H9 (cell line): ENCODE measurements around the gene ERC2. TPM values are rescaled to one million over a fixed set of nuclear protein-coding genes. Genes with fewer than 3 reads are reported as not detected.

Experiments used
- DNase-seq: peaks from one replicate; pipeline ENCODE4 v3.0.0-alpha.2; 2017
- H2AFZ ChIP-seq: one replicate; pipeline ENCODE4 v1.6.1; 2013; ENCODE audit warnings: mild to moderate bottlenecking, low read length, control low read depth, moderate library complexity
- H2AK5ac ChIP-seq: 2 replicates; pipeline ENCODE4 v1.6.1; 2013; ENCODE audit warnings: low read length, control low read depth, mixed read lengths; ENCODE audit not compliant: insufficient read length
- H2BK120ac ChIP-seq: one replicate; pipeline ENCODE4 v1.6.1; 2013; ENCODE audit warnings: low read depth, mild to moderate bottlenecking, low read length, control low read depth, inconsistent platforms; ENCODE audit not compliant: poor library complexity, severe bottlenecking
- H2BK12ac ChIP-seq: 2 replicates; pipeline ENCODE4 v1.6.1; 2013; ENCODE audit warnings: low read length, control low read depth, mixed read lengths, low read depth; ENCODE audit not compliant: insufficient read length
- H2BK15ac ChIP-seq: 2 replicates; pipeline ENCODE4 v1.6.1; 2013; ENCODE audit warnings: low read depth, low read length, control low read depth
- H2BK20ac ChIP-seq: one replicate; pipeline ENCODE4 v1.6.1; 2013; ENCODE audit warnings: low read depth, mild to moderate bottlenecking, low read length, control low read depth, inconsistent platforms; ENCODE audit not compliant: poor library complexity, severe bottlenecking
- H2BK5ac ChIP-seq: 2 replicates; pipeline ENCODE4 v1.6.1; 2013; ENCODE audit warnings: low read length, control low read depth, mixed read lengths; ENCODE audit not compliant: insufficient read length
- H3K14ac ChIP-seq: 2 replicates; pipeline ENCODE4 v1.6.1; 2013; ENCODE audit warnings: low read length, control low read depth; ENCODE audit not compliant: insufficient read depth
- H3K18ac ChIP-seq: 2 replicates; pipeline ENCODE4 v1.6.1; 2013; ENCODE audit warnings: low read depth, mild to moderate bottlenecking, mixed read lengths, low read length, control low read depth; ENCODE audit not compliant: insufficient read length
- H3K23ac ChIP-seq: 2 replicates; pipeline ENCODE4 v1.6.1; 2013; ENCODE audit warnings: low read length, control low read depth, mixed read lengths, low read depth; ENCODE audit not compliant: insufficient read length
- H3K23me2 ChIP-seq: 2 replicates; pipeline ENCODE4 v1.6.1; 2013; ENCODE audit warnings: low read depth, mild to moderate bottlenecking, mixed read lengths, low read length, control low read depth; ENCODE audit not compliant: insufficient read length, poor library complexity, severe bottlenecking
- H3K27ac ChIP-seq: 2 replicates; pipeline ENCODE4 v1.5.1; 2013; ENCODE audit warnings: low read length, control low read depth, mixed read lengths, low read depth; ENCODE audit not compliant: insufficient read length
- H3K27me3 ChIP-seq: 2 replicates; pipeline ENCODE4 v1.6.1; 2013; ENCODE audit warnings: low read length, control low read depth, inconsistent platforms; ENCODE audit not compliant: insufficient read depth
- H3K4ac ChIP-seq: 2 replicates; pipeline ENCODE4 v1.6.1; 2013; ENCODE audit warnings: low read depth, mild to moderate bottlenecking, control low read depth, inconsistent platforms, low read length, moderate library complexity
- H3K4me1 ChIP-seq: 2 replicates; pipeline ENCODE4 v1.6.1; 2013; ENCODE audit warnings: low read length, control low read depth, inconsistent platforms; ENCODE audit not compliant: insufficient read depth
- H3K4me2 ChIP-seq: 2 replicates; pipeline ENCODE4 v1.6.1; 2013; ENCODE audit warnings: low read length, control low read depth, mixed read lengths; ENCODE audit not compliant: insufficient read length, insufficient read depth
- H3K56ac ChIP-seq: 2 replicates; pipeline ENCODE4 v1.6.1; 2013; ENCODE audit warnings: low read depth, mild to moderate bottlenecking, mixed read lengths, low read length, control low read depth; ENCODE audit not compliant: insufficient read length
- H3K79me1 ChIP-seq: 2 replicates; pipeline ENCODE4 v1.6.1; 2013; ENCODE audit warnings: low read depth, mild to moderate bottlenecking, moderate library complexity, low read length, control low read depth, inconsistent platforms; ENCODE audit not compliant: insufficient read depth, poor library complexity, severe bottlenecking
- H3K79me2 ChIP-seq: 2 replicates; pipeline ENCODE4 v1.6.1; 2013; ENCODE audit warnings: low read length, control low read depth, inconsistent platforms; ENCODE audit not compliant: insufficient read depth
- H3K9ac ChIP-seq: 2 replicates; pipeline ENCODE4 v1.6.1; 2013; ENCODE audit warnings: low read length, control low read depth, mixed read lengths; ENCODE audit not compliant: insufficient read length; ENCODE audit errors: extremely low read depth
- H3K9me3 ChIP-seq: one replicate; pipeline ENCODE4 v1.6.1; 2013; ENCODE audit warnings: low read depth, low read length, inconsistent platforms; ENCODE audit not compliant: control insufficient read depth
- H3T11ph ChIP-seq: one replicate; pipeline ENCODE4 v1.6.1; 2013; ENCODE audit warnings: mild to moderate bottlenecking, low read length, control low read depth, inconsistent platforms
- H4K20me1 ChIP-seq: one replicate; pipeline ENCODE4 v1.6.1; 2013; ENCODE audit not compliant: control insufficient read depth, insufficient read length, insufficient read depth
- H4K5ac ChIP-seq: 2 replicates; pipeline ENCODE4 v1.6.1; 2013; ENCODE audit warnings: low read depth, mild to moderate bottlenecking, mixed read lengths, low read length, control low read depth; ENCODE audit not compliant: insufficient read length
- H4K8ac ChIP-seq: replicated peaks from 2 replicates; pipeline ENCODE4 v1.6.1; 2013; ENCODE audit warnings: low read length, control low read depth, mixed read lengths, low read depth; ENCODE audit not compliant: insufficient read length
- H4K91ac ChIP-seq: 2 replicates; pipeline ENCODE4 v1.6.1; 2013; ENCODE audit warnings: low read depth, mild to moderate bottlenecking, moderate library complexity, mixed read lengths, low read length, control low read depth; ENCODE audit not compliant: insufficient read length
- H3K27ac Mint-ChIP-seq, 3 experiments: 2 replicates in 2 of 3; 3 replicates in 1 of 3; pipeline ENCODE4 v1.8.0; 2020 to 2021; ENCODE audit warnings: mixed read lengths in 3 of 3, mild to moderate bottlenecking in 1 of 3, moderate library complexity in 1 of 3
- H3K27me3 Mint-ChIP-seq: 2 replicates; pipeline ENCODE4 v1.8.0; 2021; ENCODE audit warnings: low read depth, mild to moderate bottlenecking, moderate library complexity, mixed read lengths
- H3K36me3 Mint-ChIP-seq, 3 experiments: 2 replicates in 2 of 3; 3 replicates in 1 of 3; pipeline ENCODE4 v1.8.0; 2020 to 2021; ENCODE audit warnings: low read depth in 3 of 3, mixed read lengths in 3 of 3; ENCODE audit not compliant: insufficient read depth in 1 of 3
- H3K4me1 Mint-ChIP-seq, 2 experiments: 2 replicates each; pipeline ENCODE4 v1.8.0; 2020; ENCODE audit warnings: mixed read lengths in 2 of 2
- H3K4me3 Mint-ChIP-seq, 2 experiments: 2 replicates in 1 of 2; 3 replicates in 1 of 2; pipeline ENCODE4 v1.8.0; 2020 to 2021; ENCODE audit warnings: mild to moderate bottlenecking in 2 of 2, mixed read lengths in 2 of 2, moderate library complexity in 1 of 2
- H3K9me3 Mint-ChIP-seq, 2 experiments: 2 replicates in 1 of 2; 3 replicates in 1 of 2; pipeline ENCODE4 v1.8.0; 2020; ENCODE audit warnings: mild to moderate bottlenecking in 2 of 2, mixed read lengths in 2 of 2, moderate library complexity in 1 of 2
- WGBS: extraction: QIAGEN DNeasy Blood & Tissue Kit; methylation state at CpG from one replicate; pipeline ENCODE4 v1.1.7; 2013; ENCODE audit warnings: missing lambda C conversion rate, low lambda C conversion rate, mixed read lengths; ENCODE audit not compliant: insufficient read length; ENCODE audit errors: extremely low coverage; 5-methylcytosine and 5-hydroxymethylcytosine counted together
- total RNA-seq: library from RNA; stranded (reverse); gene quantifications from 2 replicates; pipeline ENCODE4 v1.2.1, GENCODE V29; 2021
- TF ChIP-seq, protein P1 (sequence below): fragments of 200-600 bp; sonication (generic); conservative IDR thresholded peaks from 3 replicates; pipeline ENCODE4 v1.8.0; 2021; ENCODE audit warnings: antibody characterized with exemption, mild to moderate bottlenecking

ERC2 gene
- total RNA-seq, 1 experiment from 2014 or later = 15.4 TPM

DNA sequence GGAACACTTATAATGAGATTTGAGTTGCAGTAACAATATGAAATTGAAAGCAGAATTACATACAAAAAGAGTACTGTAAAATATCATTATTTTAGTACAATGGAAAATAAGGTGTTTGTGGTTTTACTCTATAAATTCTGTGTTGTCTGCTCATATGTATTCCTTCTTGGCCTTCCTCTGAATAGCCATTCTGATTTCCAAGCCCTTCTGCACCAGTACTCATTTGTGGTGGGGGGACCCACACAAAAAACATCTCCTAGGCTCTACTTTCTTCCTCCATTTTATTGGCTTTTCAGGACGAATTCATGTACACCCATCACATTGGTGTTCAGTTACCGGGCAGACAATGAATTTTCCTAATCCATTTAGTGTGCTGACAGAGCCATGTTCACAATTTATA, 338.2 kb downstream of the ERC2 start:
- H2BK12ac ChIP-seq = no peak overlapping the region
- no peak overlapping the region for H3K27ac ChIP-seq
- no peaks in the 10 kb centered on the region for H3K79me2 ChIP-seq
- H3T11ph ChIP-seq = no peak overlapping the region
- no peak overlapping the region for H3K4me2 ChIP-seq
- no peaks in the 10 kb centered on the region for H3K9me3 ChIP-seq
- H3K56ac ChIP-seq = no peak overlapping the region
- Mint-ChIP-seq H3K27ac (no peak overlapping the region), H3K27me3 (no peaks in the 10 kb centered on the region), H3K36me3 (peaks cover 0 to 9% (median 4%) of the 10 kb centered on the region in 3 experiments; a peak in 4 of 7 replicates), H3K9me3 (peaks cover 3 to 4% of the 10 kb centered on the region in 2 experiments; a peak in 3 of 5 replicates), H3K4me1 (peaks cover 34 to 39% of the 10 kb centered on the region in 2 experiments), H3K4me3 (no peak overlapping the region)
- H3K14ac ChIP-seq = no peak overlapping the region
- H3K4me1 ChIP-seq = peaks cover 5% of the 10 kb centered on the region; the same call in 1 of the 2 replicates
- no peak overlapping the region for H3K4ac ChIP-seq
- H3K18ac ChIP-seq = no peak overlapping the region
- H2AK5ac ChIP-seq = no peak overlapping the region
- no CpG with 5 or more reads among the region's 2 CpGs for WGBS
- no peak overlapping the region for H4K8ac ChIP-seq
- H3K23ac ChIP-seq = no peak overlapping the region
- no peak overlapping the region for H2BK120ac ChIP-seq
- no peaks in the 10 kb centered on the region for H3K23me2 ChIP-seq
- no peak overlapping the region for H2AFZ ChIP-seq
- H2BK5ac ChIP-seq = no peak overlapping the region
- no peak overlapping the region for H2BK15ac ChIP-seq
- no peaks in the 10 kb centered on the region for H3K79me1 ChIP-seq
- no peak for DNase-seq
- H3K27me3 ChIP-seq = no peaks in the 10 kb centered on the region
- no peak overlapping the region for H4K5ac ChIP-seq
- TF ChIP-seq, protein P1, sequence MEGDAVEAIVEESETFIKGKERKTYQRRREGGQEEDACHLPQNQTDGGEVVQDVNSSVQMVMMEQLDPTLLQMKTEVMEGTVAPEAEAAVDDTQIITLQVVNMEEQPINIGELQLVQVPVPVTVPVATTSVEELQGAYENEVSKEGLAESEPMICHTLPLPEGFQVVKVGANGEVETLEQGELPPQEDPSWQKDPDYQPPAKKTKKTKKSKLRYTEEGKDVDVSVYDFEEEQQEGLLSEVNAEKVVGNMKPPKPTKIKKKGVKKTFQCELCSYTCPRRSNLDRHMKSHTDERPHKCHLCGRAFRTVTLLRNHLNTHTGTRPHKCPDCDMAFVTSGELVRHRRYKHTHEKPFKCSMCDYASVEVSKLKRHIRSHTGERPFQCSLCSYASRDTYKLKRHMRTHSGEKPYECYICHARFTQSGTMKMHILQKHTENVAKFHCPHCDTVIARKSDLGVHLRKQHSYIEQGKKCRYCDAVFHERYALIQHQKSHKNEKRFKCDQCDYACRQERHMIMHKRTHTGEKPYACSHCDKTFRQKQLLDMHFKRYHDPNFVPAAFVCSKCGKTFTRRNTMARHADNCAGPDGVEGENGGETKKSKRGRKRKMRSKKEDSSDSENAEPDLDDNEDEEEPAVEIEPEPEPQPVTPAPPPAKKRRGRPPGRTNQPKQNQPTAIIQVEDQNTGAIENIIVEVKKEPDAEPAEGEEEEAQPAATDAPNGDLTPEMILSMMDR = no peak
- H2BK20ac ChIP-seq = no peak overlapping the region
- H3K9ac ChIP-seq = no peak overlapping the region
- H4K20me1 ChIP-seq = no peaks in the 10 kb centered on the region
- H4K91ac ChIP-seq = no peak overlapping the region
